GM12878 (cell line): Measurements from ENCODE around the gene SHISA9. TPM values are rescaled to one million over a fixed set of nuclear protein-coding genes. Genes with fewer than 3 reads are reported as not detected.

Experiments used
- ATAC-seq: fragments of 200-7000 bp; cut with Tn5 transposase; 3 replicates; pipeline ENCODE4 v1.9.1; 2020; ENCODE audit warnings: mild to moderate bottlenecking, moderate library complexity
- BruUV-seq: library from RNA; stranded (reverse); fragments of 400-500 nt; replicated peaks from 2 replicates; lab custom pipeline; 2021; lab: Mats Ljungman, UMichigan
- CTCF ChIA-PET: fragments of 300-600 bp; sonication (Branson Sonifier 250); formaldehyde crosslinking; extraction: SDS; loops from one replicate; lab custom pipeline; 2021; ENCODE audit warnings: inconsistent platforms; lab: Yijun Ruan, JAX
- POLR2A ChIA-PET: fragments of 350-600 bp; formaldehyde crosslinking; extraction: SDS; loops from one replicate; lab custom pipeline; 2021; ENCODE audit warnings: inconsistent platforms; lab: Charles Lee
- RAD21 ChIA-PET: fragments of 300-600 bp; sonication (Branson Sonifier 250); formaldehyde crosslinking; loops from one replicate; lab custom pipeline; 2023; ENCODE audit warnings: antibody characterized with exemption; ENCODE audit not compliant: unreplicated experiment; lab: Charles Lee
- SMC1A ChIA-PET: fragments of 300-600 bp; sonication (Branson Sonifier 250); formaldehyde crosslinking; loops from one replicate; lab custom pipeline; 2023; ENCODE audit not compliant: unreplicated experiment, uncharacterized antibody; lab: Charles Lee
- DNase-seq: peaks from one replicate; pipeline ENCODE4 v3.0.0-alpha.2; 2011; ENCODE audit warnings: low read depth, low spot score
- FAIRE-seq: peaks from 3 replicates; lab custom pipeline; 2011; peaks lifted over from hg19 to GRCh38; lab: Jason Lieb, UNC
- H2AFZ ChIP-seq: 2 replicates; pipeline ENCODE4 v1.6.0; 2011; ENCODE audit warnings: low read depth, low read length, control low read depth; ENCODE audit not compliant: control insufficient read depth
- H3K27ac ChIP-seq: 2 replicates; pipeline ENCODE4 v1.5.1; 2011; ENCODE audit warnings: control low read depth; ENCODE audit not compliant: control insufficient read depth, insufficient read depth
- H3K27me3 ChIP-seq, 2 experiments: replicated peaks in 1 of 2; 2 replicates each; pipeline versions ENCODE4 v1.6.0 to v1.6.1; 2011; ENCODE audit warnings: low read length in 1 of 2; ENCODE audit not compliant: control insufficient read depth in 2 of 2, insufficient read depth in 2 of 2
- H3K36me3 ChIP-seq, 2 experiments: 2 replicates each; pipeline ENCODE4 v1.5.1; 2011; ENCODE audit warnings: low read length in 1 of 2; ENCODE audit not compliant: control insufficient read depth in 2 of 2, insufficient read depth in 2 of 2
- H3K4me1 ChIP-seq: 2 replicates; pipeline ENCODE4 v1.6.1; 2011; ENCODE audit warnings: mild to moderate bottlenecking, low read length, moderate library complexity, mixed read lengths; ENCODE audit not compliant: control insufficient read depth, insufficient read depth
- H3K4me2 ChIP-seq: 2 replicates; pipeline ENCODE4 v1.6.0; 2011; ENCODE audit warnings: control low read depth; ENCODE audit not compliant: control insufficient read depth, insufficient read depth
- H3K4me3 ChIP-seq: fragments of 200-600 bp; sonication (generic); 2 replicates; pipeline ENCODE4 v1.5.1; 2016
- H3K79me2 ChIP-seq: 2 replicates; pipeline ENCODE4 v1.6.0; 2011; ENCODE audit warnings: low read length; ENCODE audit not compliant: control insufficient read depth, insufficient read depth
- H3K9ac ChIP-seq: 2 replicates; pipeline ENCODE4 v1.8.0; 2011; ENCODE audit warnings: low read length, control low read depth, mixed read lengths; ENCODE audit not compliant: control insufficient read depth, insufficient read depth
- H3K9me3 ChIP-seq: replicated peaks from 3 replicates; pipeline ENCODE4 v1.5.1; 2011; ENCODE audit warnings: mild to moderate bottlenecking, low read length; ENCODE audit not compliant: control insufficient read depth, insufficient read depth
- H4K20me1 ChIP-seq: 2 replicates; pipeline ENCODE4 v1.6.0; 2011; ENCODE audit not compliant: control insufficient read depth, insufficient read depth
- CBFB ChIP-seq: IDR thresholded peaks from 2 replicates; pipeline ENCODE4 v1.6.1; 2016; ENCODE audit warnings: antibody characterized with exemption, low read depth
- EZH2 ChIP-seq: IDR thresholded peaks from 2 replicates; pipeline ENCODE4 v1.6.1; 2012; ENCODE audit warnings: low read depth, mild to moderate bottlenecking, control low read depth, inconsistent platforms, low read length, borderline replicate concordance; ENCODE audit not compliant: control insufficient read depth
- FOXM1 ChIP-seq: IDR thresholded peaks from 2 replicates; pipeline ENCODE4 v1.6.1; 2012; ENCODE audit warnings: low read depth, mild to moderate bottlenecking, inconsistent platforms, low read length, moderate library complexity
- GATAD2B ChIP-seq: fragments of 450-650 bp; conservative IDR thresholded peaks from 2 replicates; pipeline ENCODE4 v1.6.1; 2017; ENCODE audit warnings: low read depth, mild to moderate bottlenecking, moderate library complexity
- IRF5 ChIP-seq: fragments of 450-650 bp; IDR thresholded peaks from 2 replicates; pipeline ENCODE4 v1.6.1; 2017; ENCODE audit warnings: borderline replicate concordance
- KDM1A ChIP-seq: fragments of 200-600 bp; sonication (generic); IDR thresholded peaks from 2 replicates; pipeline ENCODE4 v1.6.1; 2016; ENCODE audit warnings: borderline replicate concordance
- NFYB ChIP-seq: IDR thresholded peaks from 2 replicates; pipeline ENCODE4 v1.6.1; 2011; ENCODE audit warnings: low read depth, mild to moderate bottlenecking, low read length, improper control_type of control experiment, moderate library complexity; ENCODE audit not compliant: insufficient read depth
- NR2C2 ChIP-seq: IDR thresholded peaks from 2 replicates; pipeline ENCODE4 v1.6.1; 2011; ENCODE audit warnings: borderline replicate concordance, low read depth; ENCODE audit not compliant: control insufficient read depth, insufficient read length
- POU2F2 ChIP-seq: IDR thresholded peaks from 3 replicates; pipeline ENCODE4 v1.6.1; 2011; ENCODE audit warnings: low read depth, mild to moderate bottlenecking, low read length, borderline replicate concordance
- REST ChIP-seq: IDR thresholded peaks from 2 replicates; pipeline ENCODE4 v1.6.1; 2012; ENCODE audit warnings: mild to moderate bottlenecking, low read depth, low read length
- SP1 ChIP-seq: IDR thresholded peaks from one replicate; pipeline ENCODE4 v1.6.1; 2011; ENCODE audit warnings: low read depth, low read length
- USF1 ChIP-seq: IDR thresholded peaks from 2 replicates; pipeline ENCODE4 v1.6.1; 2011; ENCODE audit warnings: borderline replicate concordance, low read depth, mild to moderate bottlenecking, moderate library complexity, mixed read lengths, low read length; ENCODE audit not compliant: insufficient read depth; ENCODE audit errors: extremely low read length
- ZNF687 ChIP-seq: fragments of 450-650 bp; IDR thresholded peaks from 2 replicates; pipeline ENCODE4 v1.6.1; 2017; ENCODE audit warnings: mild to moderate bottlenecking, moderate library complexity
- WGBS: methylation state at CpG from one replicate; pipeline ENCODE4 v1.1.6; 2016; ENCODE audit warnings: low lambda C conversion rate; ENCODE audit not compliant: insufficient replicate concordance, insufficient coverage; ENCODE audit errors: missing lambda C conversion rate; 5-methylcytosine and 5-hydroxymethylcytosine counted together
- in situ Hi-C: fragments of 300-500 bp; cut with MboI; formaldehyde crosslinking; loops from 9 replicates; pipeline ENCODE4 v1.14.3; 2018; ENCODE audit warnings: mixed read lengths
- intact Hi-C: fragments of 100-400 bp; cut with micrococcal nuclease; formaldehyde crosslinking; loops from one replicate; pipeline ENCODE4 v1.14.2; 2022; ENCODE audit not compliant: unreplicated experiment
- polyA plus RNA-seq, 11 experiments: library from polyadenylated mRNA; depleted of rRNA in 4 of 11; unstranded in 6 of 11; stranded (reverse) in 5 of 11; fragments of >200 nt; fragmentation: Nextera tagmentation in 4 of 11; fragmentation: Illumina TruSeq in 1 of 11; extraction: Ambion mirVana in 4 of 11; extraction: Trizol in 1 of 11; gene quantifications; 1 replicate in 1 of 11; 2 replicates in 10 of 11; pipeline versions ENCODE4 v1.2.1 to v1.2.3, GENCODE V29; 2011 to 2016; ENCODE audit warnings: inconsistent platforms in 2 of 11, missing spikeins in 2 of 11, low read depth in 1 of 11
- total RNA-seq, 4 experiments: library from RNA; depleted of rRNA in 3 of 4; stranded (reverse); fragments of >200 nt in 3 of 4; fragmentation: Illumina TruSeq in 1 of 4; extraction: Trizol in 1 of 4; gene quantifications; 2 replicates each; pipeline versions ENCODE4 v1.2.1 to v1.2.3, GENCODE V29; 2013 to 2021

Gene SHISA9
- total and polyA plus RNA-seq, 10 of the 15 experiments (the other 5 are each of a cell fraction or from before 2014, with no cell fraction given), result 0.03 to 25.5 (median 0.07) TPM

- WGBS, result 31% methylated on average over 4 of the region's 4 CpGs
- no peak for TF ChIP-seq GATAD2B
- no peak for TF ChIP-seq CBFB
- TF ChIP-seq REST, result no peak
- TF ChIP-seq KDM1A, result no peak
- TF ChIP-seq EZH2, result no peak
- TF ChIP-seq SP1, result no peak
- no peak for TF ChIP-seq ZNF687
- no peak for TF ChIP-seq NR2C2
- TF ChIP-seq USF1, result no peak
- no peak for TF ChIP-seq NFYB
- no peak for TF ChIP-seq IRF5
- no peak for TF ChIP-seq FOXM1
- TF ChIP-seq POU2F2, result no peak
Observed at GRCh38 chr16:12951976-12952375, 50.6 kb downstream of the SHISA9 start.

More at GRCh38 chr16:12951976-12952375, 50.6 kb downstream of the SHISA9 start:
- DNase-seq (no peak), FAIRE-seq (no peak), ATAC-seq (no peak)
- H2AFZ ChIP-seq, result no peak overlapping the region
- no peak overlapping the region for H3K27ac ChIP-seq
- RAD21 ChIA-PET, result no interaction called here
- POLR2A ChIA-PET, result interaction anchor here (0.6 kb wide), 1 partner anchor 59 kb away, joined by 3 read pairs; no protein-coding TSS in a partner anchor
- H3K9me3 ChIP-seq, result no peaks in the 10 kb centered on the region
- H3K36me3 ChIP-seq, result no peaks in the 10 kb centered on the region
- no peak overlapping the region for H3K4me2 ChIP-seq
- no peak overlapping the region for H3K4me3 ChIP-seq
- no peaks in the 10 kb centered on the region for H3K27me3 ChIP-seq
- in situ Hi-C loops, result no loop called here
- SMC1A ChIA-PET, result interaction anchor here (1.2 kb wide), 1 partner anchor 23 kb away, joined by 3 read pairs; no protein-coding TSS in a partner anchor
- H4K20me1 ChIP-seq, result no peaks in the 10 kb centered on the region
- no peaks in the 10 kb centered on the region for H3K4me1 ChIP-seq
- CTCF ChIA-PET, result interaction anchor here (0.7 kb wide), 1 partner anchor 52 kb away, joined by 3 read pairs; no protein-coding TSS in a partner anchor
- no peaks in the 10 kb centered on the region for H3K79me2 ChIP-seq
- BruUV-seq, result no TSS peak
- no peak overlapping the region for H3K9ac ChIP-seq
- intact Hi-C loops, result no loop called here
